GM23248 (cell line): ENCODE measurements around the gene SLC6A2.

Experiments used
- EZH2 ChIP-seq: fragments of 200-600 bp; sonication (generic); IDR thresholded peaks from 2 replicates; pipeline ENCODE4 v1.6.1; 2018; ENCODE audit warnings: antibody characterized with exemption, mild to moderate bottlenecking; ENCODE audit not compliant: insufficient read depth, poor library complexity, severe bottlenecking
- EZH2phosphoT487 ChIP-seq: fragments of 200-600 bp; sonication (generic); IDR thresholded peaks from 2 replicates; pipeline ENCODE4 v1.6.1; 2018; ENCODE audit warnings: antibody characterized with exemption, moderate library complexity, mild to moderate bottlenecking, low read depth; ENCODE audit not compliant: insufficient read depth

DNA sequence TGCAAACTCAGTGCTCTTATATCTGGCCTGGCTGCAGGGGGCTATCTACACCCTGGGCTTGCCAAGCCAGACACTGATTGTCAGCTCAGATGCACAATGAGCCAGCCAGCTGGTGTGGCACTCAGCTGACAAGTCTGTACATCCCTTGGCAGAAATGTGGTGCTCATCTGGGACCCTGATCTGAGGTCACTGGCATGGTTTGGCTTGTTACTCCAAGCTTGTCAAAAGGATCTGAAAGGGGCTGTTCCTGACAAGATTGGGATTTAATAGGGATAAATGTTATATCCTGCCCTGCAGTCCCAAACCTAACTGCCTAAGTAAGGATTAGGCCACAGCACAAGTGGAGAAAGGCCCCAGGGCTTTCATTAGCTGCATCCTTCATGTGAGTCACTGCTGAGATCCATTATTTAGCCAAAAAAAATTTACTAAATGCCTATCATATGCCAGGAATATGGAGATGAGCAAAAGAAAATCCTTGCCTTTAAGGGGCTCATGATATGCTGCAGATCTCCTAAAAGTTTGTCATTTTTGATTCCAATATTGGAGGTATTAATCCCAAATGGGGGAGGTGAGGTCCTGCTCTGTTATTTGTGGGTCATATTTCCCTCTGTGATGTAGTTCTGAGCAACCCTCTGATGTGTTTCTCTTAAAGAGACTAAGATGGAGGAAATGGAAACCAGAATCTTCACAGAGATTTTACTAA is 6.3 kb downstream of the SLC6A2 start:
- TF ChIP-seq EZH2phosphoT487: no peak
- no peak for TF ChIP-seq EZH2
